Measurements from ENCODE around the gene HTR6.

Gene HTR6

GRCh38 chr1:19687414-19687813, 22.7 kb downstream of the HTR6 start:
- H3K4me1 ChIP-seq: no peaks in the 10 kb centered on the region
- no peaks in the 10 kb centered on the region for H3K79me2 ChIP-seq
- H3K4me2 ChIP-seq (ENCODE audit: low read length): no peak overlapping the region
- TF ChIP-seq, protein P1, sequence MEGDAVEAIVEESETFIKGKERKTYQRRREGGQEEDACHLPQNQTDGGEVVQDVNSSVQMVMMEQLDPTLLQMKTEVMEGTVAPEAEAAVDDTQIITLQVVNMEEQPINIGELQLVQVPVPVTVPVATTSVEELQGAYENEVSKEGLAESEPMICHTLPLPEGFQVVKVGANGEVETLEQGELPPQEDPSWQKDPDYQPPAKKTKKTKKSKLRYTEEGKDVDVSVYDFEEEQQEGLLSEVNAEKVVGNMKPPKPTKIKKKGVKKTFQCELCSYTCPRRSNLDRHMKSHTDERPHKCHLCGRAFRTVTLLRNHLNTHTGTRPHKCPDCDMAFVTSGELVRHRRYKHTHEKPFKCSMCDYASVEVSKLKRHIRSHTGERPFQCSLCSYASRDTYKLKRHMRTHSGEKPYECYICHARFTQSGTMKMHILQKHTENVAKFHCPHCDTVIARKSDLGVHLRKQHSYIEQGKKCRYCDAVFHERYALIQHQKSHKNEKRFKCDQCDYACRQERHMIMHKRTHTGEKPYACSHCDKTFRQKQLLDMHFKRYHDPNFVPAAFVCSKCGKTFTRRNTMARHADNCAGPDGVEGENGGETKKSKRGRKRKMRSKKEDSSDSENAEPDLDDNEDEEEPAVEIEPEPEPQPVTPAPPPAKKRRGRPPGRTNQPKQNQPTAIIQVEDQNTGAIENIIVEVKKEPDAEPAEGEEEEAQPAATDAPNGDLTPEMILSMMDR (IDR thresholded peaks at IDR 0.05): no peak
- no peaks in the 10 kb centered on the region for H3K27me3 ChIP-seq (ENCODE audit: control insufficient read depth, insufficient read depth, low read length)
- H3K9ac ChIP-seq: no peak overlapping the region
- H3K4me3 ChIP-seq (ENCODE audit: low read depth, low read length): no peak overlapping the region
- no peak overlapping the region for H2AFZ ChIP-seq
- H3K36me3 ChIP-seq (ENCODE audit: control insufficient read depth, insufficient read depth, low read length): peaks cover 3% of the 10 kb centered on the region
- H3K27ac ChIP-seq: no peak overlapping the region
- no peaks in the 10 kb centered on the region for H3K9me3 ChIP-seq (ENCODE audit: control insufficient read depth, low read length)

GRCh38 chr1:19688041-19688842, 23.6 kb downstream of the HTR6 start:
- TF ChIP-seq, protein P1 (IDR thresholded peaks at IDR 0.05): no peak
- no peaks in the 10 kb centered on the region for H3K9me3 ChIP-seq (ENCODE audit: control insufficient read depth, low read length)
- H3K4me1 ChIP-seq: no peaks in the 10 kb centered on the region
- no peak overlapping the region for H3K27ac ChIP-seq
- H3K36me3 ChIP-seq (ENCODE audit: control insufficient read depth, insufficient read depth, low read length): peaks cover 3% of the 10 kb centered on the region
- no peaks in the 10 kb centered on the region for H3K79me2 ChIP-seq
- H3K4me2 ChIP-seq (ENCODE audit: low read length): no peak overlapping the region
- no peaks in the 10 kb centered on the region for H3K27me3 ChIP-seq (ENCODE audit: control insufficient read depth, insufficient read depth, low read length)
- no peak overlapping the region for H3K9ac ChIP-seq
- H2AFZ ChIP-seq: no peak overlapping the region
- no peak overlapping the region for H3K4me3 ChIP-seq (ENCODE audit: low read depth, low read length)

DNA sequence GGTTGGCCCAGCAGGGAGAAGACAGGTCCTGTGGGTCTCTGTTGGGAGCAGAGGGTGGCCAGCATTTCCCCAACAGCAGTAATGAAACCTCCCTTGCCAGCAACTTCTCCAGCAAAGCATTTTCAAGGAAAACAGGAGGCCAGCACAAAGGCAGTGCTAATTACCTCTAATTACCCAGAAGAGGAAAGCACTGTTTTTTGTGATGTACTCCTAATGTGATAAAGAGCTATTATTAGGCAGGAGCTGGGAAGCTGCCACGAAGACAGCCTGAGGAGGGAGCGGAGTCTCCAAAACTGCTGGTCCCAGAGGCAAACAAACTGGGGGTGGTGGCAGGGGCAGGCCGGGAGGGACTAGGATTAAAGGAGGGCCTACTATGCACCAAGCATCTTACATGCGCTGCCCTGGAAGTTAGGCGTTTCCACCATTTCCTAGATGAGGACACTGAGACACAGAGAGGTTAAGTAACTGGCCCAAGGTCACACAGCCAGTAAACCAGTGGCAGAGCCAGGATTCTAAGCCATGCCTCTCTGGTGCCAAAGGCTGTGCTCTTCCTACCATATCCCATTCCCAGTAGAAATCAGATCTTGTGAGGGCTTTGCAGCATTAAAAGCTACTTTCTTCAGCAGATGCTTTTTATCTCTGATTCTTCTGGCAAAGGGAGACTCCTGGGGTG, 24.5 kb downstream of the HTR6 start:
- Histone ChIP-seq H3K9ac (no peak overlapping the region), H3K27me3 (ENCODE audit: control insufficient read depth, insufficient read depth, low read length) (no peaks in the 10 kb centered on the region), H3K4me2 (ENCODE audit: low read length) (no peak overlapping the region), H3K4me1 (no peaks in the 10 kb centered on the region), H3K79me2 (no peaks in the 10 kb centered on the region), H3K4me3 (ENCODE audit: low read depth, low read length) (no peak overlapping the region), H3K36me3 (ENCODE audit: control insufficient read depth, insufficient read depth, low read length) (peaks cover 3% of the 10 kb centered on the region), H2AFZ (no peak overlapping the region), H3K9me3 (ENCODE audit: control insufficient read depth, low read length) (no peaks in the 10 kb centered on the region), H3K27ac (no peak overlapping the region)
- TF ChIP-seq, protein P1 (IDR thresholded peaks at IDR 0.05): no peak

DNA sequence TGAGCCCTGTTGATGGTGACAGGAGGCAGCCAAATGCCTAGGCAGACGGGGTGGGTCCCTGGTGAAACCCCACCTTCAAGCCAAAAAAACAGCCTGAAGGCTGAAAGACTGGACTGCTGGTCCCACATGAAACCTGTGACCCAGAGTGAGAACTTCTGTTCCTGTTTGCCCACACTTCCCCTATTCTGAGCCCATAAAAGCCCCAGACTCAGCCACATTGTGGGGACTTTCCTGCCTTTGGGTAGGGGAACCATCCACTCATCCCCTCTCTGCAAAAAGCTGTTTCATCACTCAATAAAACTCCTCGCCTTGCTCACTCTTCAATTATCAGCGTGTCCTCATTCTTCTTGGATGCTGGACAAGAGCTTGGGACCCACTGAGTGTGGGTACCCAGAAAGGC, 25.2 kb downstream of the HTR6 start:
- H2AFZ ChIP-seq: no peak overlapping the region
- TF ChIP-seq, protein P1 (IDR thresholded peaks at IDR 0.05): no peak
- no peaks in the 10 kb centered on the region for H3K79me2 ChIP-seq
- no peaks in the 10 kb centered on the region for H3K27me3 ChIP-seq (ENCODE audit: control insufficient read depth, insufficient read depth, low read length)
- no peaks in the 10 kb centered on the region for H3K4me1 ChIP-seq
- no peak overlapping the region for H3K9ac ChIP-seq
- H3K4me3 ChIP-seq (ENCODE audit: low read depth, low read length): no peak overlapping the region
- H3K9me3 ChIP-seq (ENCODE audit: control insufficient read depth, low read length): no peaks in the 10 kb centered on the region
- H3K4me2 ChIP-seq (ENCODE audit: low read length): no peak overlapping the region
- peaks cover 3% of the 10 kb centered on the region for H3K36me3 ChIP-seq (ENCODE audit: control insufficient read depth, insufficient read depth, low read length)
- H3K27ac ChIP-seq: no peak overlapping the region

Measured in parathyroid adenoma (tissue), 2 donors.